ENCODE results near the gene CTAG2. TPM values are rescaled to one million over a fixed set of nuclear protein-coding genes. Genes with fewer than 3 reads are reported as not detected.
A peak's percentile ranks its signal among the peaks of the same experiment; 100 is the strongest.
"Not testable (repeated sequence)": the region's sequence is repeated elsewhere in the genome, so short reads cannot be mapped to it uniquely, and the experiment has no call there.

The CTAG2 gene
- total RNA-seq, 2 experiments from 2014 or later, result 17.1 to 21.0 TPM

DNA sequence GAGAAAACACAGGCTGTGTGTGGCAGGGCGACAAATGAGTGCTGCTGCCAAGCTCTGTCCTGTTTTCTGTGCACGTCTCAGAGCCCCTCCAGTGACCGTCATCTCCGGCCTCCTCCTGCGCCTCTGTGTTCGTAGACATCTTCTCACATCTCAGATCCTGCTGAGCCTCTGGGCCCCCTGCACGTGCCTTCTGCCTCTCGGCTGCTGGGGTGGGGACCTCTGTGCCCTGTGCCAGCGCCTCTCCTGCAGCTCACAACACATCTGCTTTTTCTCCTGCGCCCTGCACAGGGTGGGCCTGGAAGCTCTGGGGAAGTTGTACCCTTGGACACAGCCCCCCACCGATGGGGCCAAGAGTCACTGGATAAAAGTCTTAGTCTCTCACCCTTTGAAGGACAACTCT is 2.4 kb upstream of the CTAG2 start:
- H3K4me1 Mint-ChIP-seq, result no peaks in the 10 kb centered on the region
- ATAC-seq (ENCODE audit: low read depth), result no peak
- POLR2A ChIA-PET, result no interaction called here
- no peaks in the 10 kb centered on the region for H3K27me3 Mint-ChIP-seq
- no peaks in the 10 kb centered on the region for H3K36me3 Mint-ChIP-seq
- no peak overlapping the region for H3K4me3 Mint-ChIP-seq
- H3K27ac Mint-ChIP-seq, result no peak overlapping the region
- no peak for DNase-seq
- H3K9me3 Mint-ChIP-seq, result no peaks in the 10 kb centered on the region

DNA sequence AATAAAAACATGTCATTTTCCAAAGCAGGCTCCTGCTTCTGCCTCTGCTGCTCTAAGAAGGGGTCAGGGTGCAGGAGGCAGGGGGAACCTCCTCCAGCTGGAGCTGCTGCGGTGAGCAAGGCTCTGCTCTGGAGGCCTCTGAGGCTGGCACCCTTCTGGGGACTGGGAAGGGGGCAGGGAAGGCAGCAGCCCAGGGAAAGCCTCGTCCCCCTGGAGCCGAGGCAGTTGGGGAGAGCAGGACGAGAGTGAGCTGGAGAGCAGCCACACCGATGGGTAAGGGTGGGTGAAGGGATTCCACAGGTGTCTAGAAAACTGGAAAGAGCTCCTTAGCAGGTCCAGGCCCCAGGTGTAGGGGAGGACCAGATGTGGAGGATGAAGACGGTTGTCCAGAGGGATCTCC is 2.0 kb upstream of the CTAG2 start:
- H3K4me3 Mint-ChIP-seq, result no peak overlapping the region
- no peaks in the 10 kb centered on the region for H3K27me3 Mint-ChIP-seq
- no peak overlapping the region for H3K27ac Mint-ChIP-seq
- no peak for DNase-seq
- ATAC-seq (ENCODE audit: low read depth), result no peak
- H3K36me3 Mint-ChIP-seq, result no peaks in the 10 kb centered on the region
- POLR2A ChIA-PET, result no interaction called here
- H3K4me1 Mint-ChIP-seq, result no peaks in the 10 kb centered on the region
- H3K9me3 Mint-ChIP-seq, result no peaks in the 10 kb centered on the region

DNA sequence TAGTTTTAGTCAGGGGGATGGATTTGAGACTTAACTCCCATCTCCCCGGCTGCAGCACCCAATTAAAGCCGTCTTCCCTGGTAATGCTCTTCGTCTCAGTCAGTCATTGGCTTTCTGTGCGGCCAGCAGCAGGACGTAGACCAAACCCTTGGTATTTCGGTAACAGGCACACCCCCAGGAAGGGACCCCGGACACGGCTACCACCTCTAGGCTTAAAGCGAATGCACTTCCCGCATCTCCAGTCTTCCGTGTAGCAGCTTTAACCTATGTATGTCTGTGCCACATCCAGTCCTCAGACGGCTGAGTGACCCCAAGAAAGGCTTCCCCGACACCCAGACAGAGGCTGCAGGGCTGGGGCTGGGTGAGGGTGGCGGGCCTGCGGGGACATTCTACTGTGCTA is 1.5 kb upstream of the CTAG2 start:
- no peaks in the 10 kb centered on the region for H3K4me1 Mint-ChIP-seq
- H3K4me3 Mint-ChIP-seq, result no peak overlapping the region
- no peaks in the 10 kb centered on the region for H3K27me3 Mint-ChIP-seq
- POLR2A ChIA-PET, result interaction anchor here (0.6 kb wide), 1 partner anchor 41 kb away, joined by 6 read pairs; no protein-coding TSS in a partner anchor
- no peaks in the 10 kb centered on the region for H3K9me3 Mint-ChIP-seq
- no peaks in the 10 kb centered on the region for H3K36me3 Mint-ChIP-seq
- DNase-seq (no peak), ATAC-seq (ENCODE audit: low read depth) (no peak)
- H3K27ac Mint-ChIP-seq, result no peak overlapping the region

DNA sequence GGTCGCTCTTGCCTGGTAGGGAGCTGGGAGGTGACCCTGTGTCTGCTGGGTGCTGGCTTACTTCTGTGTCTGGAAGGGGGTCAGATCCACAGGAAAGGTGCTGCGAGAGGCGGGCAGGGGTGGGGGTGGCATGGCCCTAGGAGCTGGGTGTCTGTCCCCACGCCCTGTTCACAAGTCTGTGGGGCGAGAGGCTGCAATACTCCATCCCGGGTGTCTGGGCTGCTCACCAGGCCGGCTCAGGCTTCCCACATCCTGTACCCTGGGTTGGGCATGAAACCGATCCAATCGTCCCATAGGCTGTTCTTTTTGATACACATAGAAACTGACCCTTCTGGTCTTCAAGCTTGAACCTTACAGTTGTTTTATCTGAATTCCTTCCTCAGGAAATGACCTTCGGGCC is 993 bp upstream of the CTAG2 start:
- H3K27me3 Mint-ChIP-seq, result no peaks in the 10 kb centered on the region
- ATAC-seq (ENCODE audit: low read depth) (no peak), DNase-seq (no peak)
- no peaks in the 10 kb centered on the region for H3K4me1 Mint-ChIP-seq
- no peak overlapping the region for H3K4me3 Mint-ChIP-seq
- POLR2A ChIA-PET, result interaction anchor here (0.6 kb wide), 1 partner anchor 42 kb away, joined by 6 read pairs; no protein-coding TSS in a partner anchor
- no peak overlapping the region for H3K27ac Mint-ChIP-seq
- H3K9me3 Mint-ChIP-seq, result no peaks in the 10 kb centered on the region
- H3K36me3 Mint-ChIP-seq, result no peaks in the 10 kb centered on the region

DNA sequence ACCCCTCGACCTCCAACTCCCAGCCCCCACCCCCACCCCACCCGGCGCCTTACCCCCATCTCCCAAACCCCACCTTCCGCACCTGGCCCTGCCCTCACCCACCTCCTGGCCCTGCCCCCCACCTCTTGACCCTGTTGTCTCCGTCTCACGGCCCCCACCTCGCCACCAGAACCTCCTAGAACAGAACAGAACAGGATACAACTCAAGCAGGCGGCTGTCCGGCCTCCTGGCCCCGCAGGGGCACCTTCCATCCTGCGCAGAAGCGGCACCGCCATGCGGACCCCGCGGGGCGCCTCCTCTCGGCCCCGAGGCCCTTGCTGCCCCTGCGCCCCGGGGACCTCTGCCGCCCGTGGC is 354 bp downstream of the CTAG2 start:
- POLR2A ChIA-PET, result no interaction called here
- no peak overlapping the region for H3K4me3 Mint-ChIP-seq
- no peaks in the 10 kb centered on the region for H3K9me3 Mint-ChIP-seq
- DNase-seq, result no peak
- no peaks in the 10 kb centered on the region for H3K4me1 Mint-ChIP-seq
- ATAC-seq (ENCODE audit: low read depth), result no peak
- no peaks in the 10 kb centered on the region for H3K27me3 Mint-ChIP-seq
- no peaks in the 10 kb centered on the region for H3K36me3 Mint-ChIP-seq
- H3K27ac Mint-ChIP-seq, result no peak overlapping the region

DNA sequence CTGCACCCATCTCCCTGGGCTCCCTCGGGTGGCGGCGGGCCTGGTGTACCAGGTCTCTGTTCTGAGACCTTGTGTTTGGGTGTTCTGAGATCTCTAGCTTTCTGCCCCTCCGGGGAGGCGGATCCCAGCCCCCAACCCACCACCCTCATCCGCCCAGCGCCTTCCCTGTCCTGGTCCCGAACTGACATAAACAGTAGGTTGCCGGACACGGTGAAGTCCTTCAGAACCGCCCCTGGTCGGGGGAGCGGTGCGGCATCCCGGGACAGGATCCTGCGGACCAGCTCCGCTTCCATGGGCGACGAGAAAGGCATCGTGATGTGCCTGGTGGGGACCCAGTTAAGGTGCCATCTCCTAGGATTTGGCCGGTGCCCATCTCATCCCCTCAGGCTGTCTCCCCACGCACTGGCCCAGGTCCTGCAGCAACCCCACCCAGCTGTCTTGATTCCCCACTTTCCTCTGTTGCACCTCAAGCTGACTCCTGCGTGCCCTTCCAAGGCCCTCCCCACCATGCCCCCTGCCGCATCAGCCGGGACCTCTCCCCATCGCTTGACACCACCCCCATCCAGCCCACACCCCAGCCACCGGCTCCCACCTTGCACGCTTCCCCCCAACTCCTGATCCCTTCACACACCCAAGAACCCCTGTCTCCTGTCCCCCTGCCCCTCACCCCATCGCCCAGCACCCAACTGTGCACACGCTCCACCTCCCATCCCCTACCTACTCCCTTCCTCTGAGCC is 900 bp downstream of the CTAG2 start:
- Mint-ChIP-seq H3K4me3 (no peak overlapping the region), H3K4me1 (no peaks in the 10 kb centered on the region), H3K9me3 (no peaks in the 10 kb centered on the region), H3K36me3 (no peaks in the 10 kb centered on the region), H3K27ac (no peak overlapping the region), H3K27me3 (no peaks in the 10 kb centered on the region)
- DNase-seq (no peak), ATAC-seq (ENCODE audit: low read depth) (no peak)
- POLR2A ChIA-PET, result no interaction called here

DNA sequence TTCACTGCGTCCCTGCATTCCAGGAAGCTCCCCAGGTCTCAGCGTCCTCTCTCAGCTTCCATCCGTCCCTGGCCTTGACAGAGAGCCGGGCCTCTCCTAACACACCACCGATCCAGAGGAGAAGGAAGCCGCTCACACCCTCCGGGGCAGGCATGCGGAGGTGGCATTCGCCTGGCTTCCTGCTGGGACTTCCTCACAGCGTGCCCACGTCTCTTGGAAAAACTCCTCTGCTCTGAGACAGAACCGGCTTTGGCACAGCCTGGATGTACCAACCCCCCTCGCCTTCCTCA is 3.2 kb downstream of the CTAG2 start:
- POLR2A ChIA-PET, result no interaction called here
- H3K4me1 Mint-ChIP-seq, result no peaks in the 10 kb centered on the region
- H3K27me3 Mint-ChIP-seq, result no peaks in the 10 kb centered on the region
- DNase-seq (no peak), ATAC-seq (ENCODE audit: low read depth) (no peak)
- no peaks in the 10 kb centered on the region for H3K9me3 Mint-ChIP-seq
- H3K36me3 Mint-ChIP-seq, result no peaks in the 10 kb centered on the region
- H3K4me3 Mint-ChIP-seq, result no peak overlapping the region
- no peak overlapping the region for H3K27ac Mint-ChIP-seq

DNA sequence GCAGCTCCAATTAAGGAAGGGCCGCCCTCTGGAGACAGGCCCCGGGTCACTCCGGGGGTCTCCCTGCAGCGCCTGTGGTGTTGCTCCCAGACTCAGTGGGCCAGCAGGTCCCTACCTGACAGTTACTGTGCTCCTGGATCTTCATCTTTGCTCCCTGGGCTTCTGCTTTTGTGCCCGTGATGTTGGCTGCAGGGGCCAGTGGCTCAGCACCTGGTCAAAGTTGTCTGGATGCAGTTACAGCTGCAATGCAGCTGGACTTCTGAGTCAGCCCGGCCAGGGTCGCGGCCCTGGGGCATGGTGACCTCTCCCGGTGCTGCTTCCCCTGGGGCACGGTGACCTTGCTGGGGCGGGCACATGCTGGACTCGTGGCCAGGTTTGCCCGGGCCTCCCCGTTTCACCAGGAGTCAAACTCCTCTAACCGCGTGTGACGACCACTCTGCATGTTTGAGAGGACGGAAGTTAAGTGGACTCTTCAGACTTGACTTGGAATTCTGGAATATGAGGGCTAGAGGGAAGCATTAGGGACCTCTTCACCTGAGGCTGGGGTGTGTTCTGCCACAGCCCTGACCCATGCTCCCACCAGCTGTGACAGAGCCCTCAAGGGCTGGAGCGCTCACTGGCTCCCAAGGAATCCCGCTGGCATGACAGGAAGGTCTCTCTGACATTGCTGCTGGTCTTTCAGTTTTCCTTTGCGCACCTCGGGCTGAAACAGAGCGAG is 3.7 kb downstream of the CTAG2 start:
- H3K9me3 Mint-ChIP-seq, result no peaks in the 10 kb centered on the region
- no peaks in the 10 kb centered on the region for H3K4me1 Mint-ChIP-seq
- POLR2A ChIA-PET, result no interaction called here
- no peaks in the 10 kb centered on the region for H3K36me3 Mint-ChIP-seq
- no peak overlapping the region for H3K27ac Mint-ChIP-seq
- H3K4me3 Mint-ChIP-seq, result no peak overlapping the region
- H3K27me3 Mint-ChIP-seq, result no peaks in the 10 kb centered on the region
- ATAC-seq (ENCODE audit: low read depth) (no peak), DNase-seq (no peak)

DNA sequence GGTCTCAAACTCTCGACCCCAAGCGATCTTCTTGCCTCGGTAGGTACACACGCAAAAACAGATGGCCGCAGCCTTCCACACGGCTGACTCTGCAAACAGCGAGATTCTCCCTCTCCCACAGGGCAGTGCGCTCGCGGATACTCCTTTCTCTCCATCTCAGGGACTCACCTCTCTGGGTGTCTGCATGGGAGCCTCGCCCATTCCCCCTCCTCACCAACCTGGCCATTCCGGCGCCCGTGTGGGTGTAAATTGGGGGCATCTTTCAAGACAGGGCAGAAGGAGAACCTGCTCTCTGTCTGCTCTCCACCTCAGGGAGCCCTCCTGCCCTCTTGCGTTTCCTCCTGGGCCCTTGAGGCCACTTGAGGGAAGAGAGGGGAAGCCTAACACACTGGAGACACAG is 4.4 kb downstream of the CTAG2 start:
- no peaks in the 10 kb centered on the region for H3K4me1 Mint-ChIP-seq
- POLR2A ChIA-PET, result no interaction called here
- H3K27me3 Mint-ChIP-seq, result no peaks in the 10 kb centered on the region
- no peak overlapping the region for H3K4me3 Mint-ChIP-seq
- DNase-seq (no peak), ATAC-seq (ENCODE audit: low read depth) (no peak)
- H3K27ac Mint-ChIP-seq, result no peak overlapping the region
- H3K36me3 Mint-ChIP-seq, result no peaks in the 10 kb centered on the region
- H3K9me3 Mint-ChIP-seq, result no peaks in the 10 kb centered on the region

DNA sequence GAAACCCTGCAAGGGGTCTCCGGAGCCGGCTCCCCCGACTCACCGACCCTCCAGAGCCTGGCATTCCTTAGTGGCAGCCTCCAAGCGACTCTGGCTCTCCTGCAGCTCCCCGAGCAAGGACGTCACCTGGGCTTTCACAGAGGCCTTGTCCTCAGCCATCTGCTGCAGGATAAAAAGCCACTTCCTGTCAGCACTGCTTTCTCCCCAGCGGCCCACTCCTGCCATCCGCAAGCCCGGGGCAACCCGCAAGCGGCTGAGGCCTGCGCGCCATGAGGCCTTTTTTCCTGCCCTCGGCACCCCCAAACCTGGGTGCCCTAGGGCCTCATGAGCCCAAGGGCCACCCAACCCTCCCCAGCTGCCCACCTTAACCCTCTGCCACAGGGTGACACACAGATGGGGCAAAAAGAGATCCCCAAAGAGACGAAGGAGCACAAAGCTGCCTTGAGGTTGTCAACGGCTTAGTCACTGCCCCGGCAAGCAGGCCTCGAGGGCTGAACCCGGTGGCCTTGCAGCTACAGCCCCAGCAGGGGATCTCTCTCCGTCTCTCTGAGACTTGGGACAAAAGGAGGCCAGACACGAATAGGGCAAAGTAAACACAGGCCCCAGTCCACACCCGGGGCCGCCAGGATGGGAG is 7.5 kb downstream of the CTAG2 start:
- DNase-seq, H3K9me3 Mint-ChIP-seq, H3K4me3 Mint-ChIP-seq, H3K27ac Mint-ChIP-seq, H3K4me1 Mint-ChIP-seq, H3K36me3 Mint-ChIP-seq, H3K27me3 Mint-ChIP-seq, POLR2A ChIA-PET: not testable (repeated sequence)
- ATAC-seq (ENCODE audit: low read depth), result peak; percentile 85

DNA sequence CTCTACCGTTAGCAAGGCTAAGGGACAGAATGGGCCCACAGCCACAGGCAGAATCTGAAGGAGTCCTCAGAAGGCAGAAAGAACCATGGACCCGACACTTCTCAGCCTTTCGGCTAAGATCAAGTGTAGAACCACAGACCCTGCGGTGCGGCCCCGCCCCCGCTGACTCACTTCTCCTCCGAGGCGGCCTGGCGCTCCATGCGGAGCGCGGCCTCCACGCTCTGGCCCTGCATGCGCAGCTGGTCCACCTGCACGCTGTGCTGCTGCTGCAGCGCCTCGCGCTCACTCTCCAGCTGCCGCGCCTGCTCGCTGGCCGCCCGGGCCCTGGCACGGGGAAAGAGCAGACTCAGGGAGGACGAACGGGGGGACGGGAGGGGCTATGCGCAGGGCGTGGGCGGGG is 9.7 kb downstream of the CTAG2 start:
- ATAC-seq (ENCODE audit: low read depth); H3K36me3 Mint-ChIP-seq; H3K4me3 Mint-ChIP-seq; H3K4me1 Mint-ChIP-seq; H3K9me3 Mint-ChIP-seq; POLR2A ChIA-PET; H3K27ac Mint-ChIP-seq; DNase-seq; H3K27me3 Mint-ChIP-seq: not testable (repeated sequence)

DNA sequence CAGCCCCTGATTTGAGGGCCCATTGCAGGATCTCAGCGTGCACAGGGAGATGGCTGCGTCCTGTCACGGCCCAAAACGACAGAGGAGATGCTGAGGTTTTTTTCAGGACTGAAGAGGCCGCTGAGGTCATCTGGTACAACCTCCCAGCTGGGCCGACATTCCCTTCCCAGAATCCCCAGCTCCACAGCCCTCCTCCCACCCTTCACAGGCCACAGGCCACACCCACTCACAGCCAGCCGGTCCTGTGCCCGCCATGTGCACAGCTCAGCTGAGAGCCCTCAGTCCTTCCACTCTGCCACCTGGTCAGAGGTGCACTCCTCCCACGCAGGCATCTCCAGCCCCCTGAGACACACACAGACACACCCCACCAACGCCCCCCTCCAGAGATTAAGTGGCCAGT is 11.6 kb downstream of the CTAG2 start:
- H3K27ac Mint-ChIP-seq; DNase-seq; ATAC-seq (ENCODE audit: low read depth); H3K4me3 Mint-ChIP-seq; H3K27me3 Mint-ChIP-seq; POLR2A ChIA-PET; H3K9me3 Mint-ChIP-seq; H3K36me3 Mint-ChIP-seq; H3K4me1 Mint-ChIP-seq: not testable (repeated sequence)

DNA sequence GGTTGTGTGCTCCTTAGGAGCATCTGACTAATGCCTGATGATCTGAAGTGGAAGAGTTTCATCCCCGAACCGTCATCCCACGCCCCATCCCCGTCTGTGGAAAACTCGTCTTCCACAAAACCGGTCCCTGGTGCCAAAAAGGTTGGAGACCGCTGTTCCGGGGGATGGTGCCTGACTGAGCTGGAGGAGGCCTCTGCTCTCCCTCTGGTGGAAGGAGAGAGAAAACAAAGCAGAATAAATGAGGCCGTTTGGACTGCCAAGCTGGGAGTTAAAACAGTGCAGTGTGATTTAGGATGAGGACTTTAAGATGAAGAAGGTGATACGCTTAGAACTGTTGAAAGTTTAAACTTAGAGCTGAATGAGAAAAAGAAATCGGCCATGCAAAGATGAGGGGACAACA is 19.7 kb downstream of the CTAG2 start:
- H3K27me3 Mint-ChIP-seq; H3K36me3 Mint-ChIP-seq; ATAC-seq (ENCODE audit: low read depth); H3K27ac Mint-ChIP-seq; DNase-seq; POLR2A ChIA-PET; H3K4me1 Mint-ChIP-seq; H3K4me3 Mint-ChIP-seq; H3K9me3 Mint-ChIP-seq: not testable (repeated sequence)

DNA sequence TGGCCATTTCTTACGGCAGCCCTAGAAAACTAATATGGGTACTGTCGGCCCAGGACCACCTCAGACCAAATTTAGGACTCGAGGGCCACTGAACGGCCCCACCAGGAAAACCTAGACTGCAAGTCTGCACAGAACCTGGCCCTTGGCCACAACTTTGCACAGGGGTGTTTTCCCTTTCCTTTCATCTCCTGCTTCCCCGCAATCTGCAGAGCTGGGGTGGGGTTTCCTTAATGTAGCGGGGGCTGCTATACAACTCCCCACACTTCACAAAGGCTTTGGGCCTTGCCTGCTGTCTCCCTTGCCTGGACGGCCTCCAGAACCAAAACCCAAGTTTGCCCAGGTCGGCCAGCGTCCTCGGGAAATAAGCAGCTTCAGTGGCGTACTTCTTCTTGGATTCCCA is 22.4 kb downstream of the CTAG2 start:
- not testable (repeated sequence) for ATAC-seq (ENCODE audit: low read depth)

More for the DNA sequence above, 22.4 kb downstream of the CTAG2 start:
- H3K9me3 Mint-ChIP-seq, POLR2A ChIA-PET, H3K27me3 Mint-ChIP-seq, H3K36me3 Mint-ChIP-seq, H3K4me1 Mint-ChIP-seq, DNase-seq, H3K4me3 Mint-ChIP-seq, H3K27ac Mint-ChIP-seq: not testable (repeated sequence)
